Measurements from ENCODE around the gene APBA2.
"Not testable (repeated sequence)": the region's sequence is repeated elsewhere in the genome, so short reads cannot be mapped to it uniquely, and the experiment has no call there.

DNA sequence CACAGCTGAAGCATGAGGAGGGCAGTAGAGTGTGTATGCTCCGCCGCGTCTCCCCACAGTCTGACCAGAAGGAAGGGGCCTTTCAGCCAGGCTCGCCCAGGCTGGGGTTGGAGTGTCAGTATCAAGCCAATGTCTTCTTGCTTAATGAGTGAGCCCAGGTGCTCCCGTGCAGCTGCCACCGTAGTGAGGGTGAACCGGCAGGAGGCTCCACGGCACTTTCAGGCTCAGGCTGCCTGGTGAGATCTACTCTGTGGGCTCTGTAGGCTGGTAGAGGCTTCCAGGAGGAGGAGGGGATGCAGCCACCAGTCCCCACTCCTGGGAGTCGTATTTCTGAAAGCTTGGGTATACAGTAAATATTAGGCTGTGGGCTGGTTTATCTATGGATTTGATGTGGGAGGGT lies 45.5 kb upstream of the APBA2 start:
- TF ChIP-seq CTCF (conservative IDR thresholded peaks at IDR 0.05; ENCODE audit: low read length); EZH2phosphoT487 (IDR thresholded peaks at IDR 0.05; ENCODE audit: borderline replicate concordance): not testable (repeated sequence)
